Nephron (organoid): ENCODE data around the gene DLX6.

Experiments
- H3K27ac Mint-ChIP-seq, 3 experiments: 2 replicates each; pipeline ENCODE4 v1.8.0; 2020; ENCODE audit warnings: mixed read lengths in 3 of 3, mild to moderate bottlenecking in 2 of 3, moderate library complexity in 1 of 3
- H3K27me3 Mint-ChIP-seq: 2 replicates; pipeline ENCODE4 v1.8.0; 2021; ENCODE audit warnings: low read depth, mild to moderate bottlenecking, moderate library complexity, mixed read lengths
- H3K36me3 Mint-ChIP-seq: 2 replicates; pipeline ENCODE4 v1.8.0; 2020; ENCODE audit warnings: low read depth, mixed read lengths
- H3K4me1 Mint-ChIP-seq: 2 replicates; pipeline ENCODE4 v1.8.0; 2020; ENCODE audit warnings: mixed read lengths
- H3K4me3 Mint-ChIP-seq, 3 experiments: 2 replicates each; pipeline ENCODE4 v1.8.0; 2020; ENCODE audit warnings: mild to moderate bottlenecking in 3 of 3, mixed read lengths in 3 of 3, moderate library complexity in 2 of 3
- H3K9me3 Mint-ChIP-seq: 2 replicates; pipeline ENCODE4 v1.8.0; 2020; ENCODE audit warnings: mixed read lengths
- CTCF ChIP-seq, 3 experiments: fragments of 200-600 bp; sonication (generic); IDR thresholded peaks; one replicate each; pipeline ENCODE4 v1.5.0; 2021; ENCODE audit warnings: antibody characterized with exemption in 3 of 3; ENCODE audit not compliant: unreplicated experiment in 3 of 3

DLX6 gene

DNA sequence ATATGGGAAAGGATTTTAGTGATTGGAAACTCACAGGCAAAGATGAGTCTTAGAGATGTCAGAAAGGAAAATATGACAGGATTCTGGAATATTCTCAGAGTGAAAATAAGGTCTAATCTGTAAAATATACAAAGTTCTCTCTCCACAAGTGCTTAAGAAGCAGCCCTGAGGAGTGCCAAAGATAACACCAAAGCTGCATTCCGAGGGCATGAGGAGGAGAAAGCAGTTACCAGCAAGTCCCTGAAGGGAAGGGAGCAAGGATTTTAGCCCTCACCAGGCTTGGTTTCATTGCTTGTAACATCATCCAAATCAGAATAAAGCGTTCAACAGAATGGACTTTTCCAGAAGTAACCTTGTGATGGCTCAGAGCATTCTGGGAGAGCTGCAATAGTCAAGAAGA, 31.4 kb upstream of the DLX6 start:
- Mint-ChIP-seq H3K27ac (no peak overlapping the region), H3K36me3 (no peaks in the 10 kb centered on the region), H3K4me3 (no peak overlapping the region), H3K27me3 (peaks cover 63% of the 10 kb centered on the region), H3K4me1 (no peaks in the 10 kb centered on the region), H3K9me3 (no peaks in the 10 kb centered on the region)
- TF ChIP-seq CTCF (IDR thresholded peaks at IDR 0.05; ENCODE audit: unreplicated experiment in 3 of 3) = no peak

- no peaks in the 10 kb centered on the region for H3K9me3 Mint-ChIP-seq
- no peak overlapping the region for H3K4me3 Mint-ChIP-seq
- H3K27ac Mint-ChIP-seq = no peak overlapping the region
- no peak for TF ChIP-seq CTCF (IDR thresholded peaks at IDR 0.05; ENCODE audit: unreplicated experiment in 3 of 3)
- H3K36me3 Mint-ChIP-seq = no peaks in the 10 kb centered on the region
- H3K4me1 Mint-ChIP-seq = no peaks in the 10 kb centered on the region
- peaks cover 66% of the 10 kb centered on the region for H3K27me3 Mint-ChIP-seq
These were observed 29.2 kb upstream of the DLX6 start for GRCh38 chr7:96976106-96976505.

GRCh38 chr7:96977445-96977844, 27.9 kb upstream of the DLX6 start:
- no peaks in the 10 kb centered on the region for H3K9me3 Mint-ChIP-seq
- no peak overlapping the region for H3K4me3 Mint-ChIP-seq
- H3K27me3 Mint-ChIP-seq = peaks cover 68% of the 10 kb centered on the region
- no peak for TF ChIP-seq CTCF (IDR thresholded peaks at IDR 0.05; ENCODE audit: unreplicated experiment in 3 of 3)
- no peaks in the 10 kb centered on the region for H3K36me3 Mint-ChIP-seq
- no peaks in the 10 kb centered on the region for H3K4me1 Mint-ChIP-seq
- no peak overlapping the region for H3K27ac Mint-ChIP-seq

- H3K4me3 Mint-ChIP-seq = no peak overlapping the region
- no peak for TF ChIP-seq CTCF (IDR thresholded peaks at IDR 0.05; ENCODE audit: unreplicated experiment in 3 of 3)
- no peak overlapping the region for H3K27ac Mint-ChIP-seq
- no peaks in the 10 kb centered on the region for H3K9me3 Mint-ChIP-seq
- H3K36me3 Mint-ChIP-seq = no peaks in the 10 kb centered on the region
- no peaks in the 10 kb centered on the region for H3K4me1 Mint-ChIP-seq
- H3K27me3 Mint-ChIP-seq = peaks cover 70% of the 10 kb centered on the region
These were observed 25.6 kb upstream of the DLX6 start for GRCh38 chr7:96979551-96980276.

DNA sequence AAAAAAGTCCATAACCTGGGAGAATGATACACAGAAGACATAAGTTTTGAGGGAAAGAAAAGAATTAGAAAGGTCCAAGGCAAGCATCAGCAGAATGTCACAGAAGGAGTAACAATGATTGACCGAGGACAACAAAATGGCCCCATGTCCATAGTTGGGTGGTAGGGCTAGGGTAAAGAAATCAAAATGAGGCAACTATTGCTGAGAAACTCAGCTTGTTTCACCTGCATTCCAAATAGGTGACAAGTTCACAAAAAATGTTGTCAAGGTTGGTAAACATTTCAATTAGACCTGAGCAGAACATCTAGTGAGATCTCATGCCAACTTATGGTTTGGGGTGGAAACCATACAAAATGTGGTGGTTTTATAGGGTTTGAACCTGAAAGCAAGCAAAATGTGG, 22.8 kb upstream of the DLX6 start:
- Mint-ChIP-seq H3K9me3 (no peaks in the 10 kb centered on the region), H3K27me3 (peaks cover 76% of the 10 kb centered on the region), H3K4me1 (no peaks in the 10 kb centered on the region), H3K27ac (peak overlapping the region in 1 of 3 experiments; percentile 17), H3K4me3 (no peak overlapping the region), H3K36me3 (no peaks in the 10 kb centered on the region)
- TF ChIP-seq CTCF (IDR thresholded peaks at IDR 0.05; ENCODE audit: unreplicated experiment in 3 of 3) = no peak

DNA sequence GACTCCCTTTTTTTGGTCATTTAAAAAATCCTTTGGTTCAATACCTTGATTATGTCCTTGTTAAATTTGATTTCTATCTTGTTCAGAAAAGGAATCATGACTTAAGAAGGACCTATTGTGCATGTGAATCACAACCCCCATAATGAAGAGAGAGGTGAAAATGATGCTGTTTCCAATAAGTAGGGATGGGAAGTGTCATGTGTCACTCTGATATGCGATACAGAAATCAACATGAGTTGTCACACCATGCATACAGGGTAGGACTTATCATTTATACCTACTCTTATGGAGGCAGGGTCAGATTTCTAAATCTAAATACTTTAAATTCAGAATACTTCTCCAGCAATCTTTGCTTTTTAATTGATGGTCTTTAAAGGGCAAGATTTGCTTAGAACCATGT, 19.4 kb upstream of the DLX6 start:
- Mint-ChIP-seq H3K4me1 (peaks cover 6% of the 10 kb centered on the region), H3K27me3 (peaks cover 90% of the 10 kb centered on the region), H3K4me3 (no peak overlapping the region), H3K36me3 (no peaks in the 10 kb centered on the region), H3K27ac (no peak overlapping the region), H3K9me3 (no peaks in the 10 kb centered on the region)
- no peak for TF ChIP-seq CTCF (IDR thresholded peaks at IDR 0.05; ENCODE audit: unreplicated experiment in 3 of 3)
